ENCODE data around the gene PARP9. TPM values are rescaled to one million over a fixed set of nuclear protein-coding genes. Genes with fewer than 3 reads are reported as not detected.
A peak's percentile ranks its signal among the peaks of the same experiment; 100 is the strongest.

Gene PARP9
- total and polyA plus RNA-seq, 2 of the 4 experiments (the other 2 are of a cell fraction): 6.7 to 7.7 TPM

GRCh38 chr3:122515020-122515468 is 49.1 kb downstream of the PARP9 start:
- Histone ChIP-seq H3K56ac (ENCODE audit: extremely low read depth, insufficient read depth, low read length) (no peak overlapping the region), H2BK5ac (ENCODE audit: low read depth, low read length, poor library complexity, severe bottlenecking) (no peak overlapping the region), H3K4me3 (ENCODE audit: insufficient read depth, low read depth, low read length) (peak overlapping the region; percentile 88), H3K9ac (ENCODE audit: low read depth, low read length) (peak overlapping the region; percentile 57; the same call in 1 of the 2 replicates), H2BK15ac (ENCODE audit: low read depth, low read length) (peak overlapping the region; percentile 45; the same call in 1 of the 3 replicates), H3K9me1 (ENCODE audit: insufficient read depth, low read length) (peaks cover 10% of the 10 kb centered on the region), H2AK5ac (ENCODE audit: low read depth, low read length) (no peak overlapping the region), H2AK9ac (replicated peaks; ENCODE audit: low read depth, low read length, poor library complexity) (peak overlapping the region; percentile 90), H3K79me1 (ENCODE audit: low read depth in 1 of 2, low read length in 2 of 2) (peaks cover 2 to 20% of the 10 kb centered on the region in 2 experiments; a peak in 2 of 4 replicates), H3K27me3 (ENCODE audit: control insufficient read depth, insufficient read depth, low read length) (no peaks in the 10 kb centered on the region), H3K4ac (ENCODE audit: low read depth, low read length) (peak overlapping the region; percentile 38; the same call in 1 of the 2 replicates), H3K4me2 (ENCODE audit: low read depth, low read length) (peak overlapping the region; percentile 90), H4K5ac (ENCODE audit: low read depth, low read length) (peak overlapping the region; percentile 59), H4K91ac (ENCODE audit: insufficient read depth, low read depth, low read length) (peak overlapping the region; percentile 13; the same call in 1 of the 2 replicates), H2BK120ac (ENCODE audit: low read depth, low read length) (no peak overlapping the region), H3K23ac (ENCODE audit: low read depth, low read length) (peak overlapping the region; percentile 1), H3K9me3 (ENCODE audit: control insufficient read depth, insufficient read depth, low read length) (no peaks in the 10 kb centered on the region), H2BK20ac (ENCODE audit: low read depth, low read length) (peak overlapping the region; percentile 8; the same call in 1 of the 2 replicates), H2AFZ (replicated peaks; ENCODE audit: low read length, poor library complexity) (peak overlapping the region; percentile 99), H4K20me1 (ENCODE audit: insufficient read depth, low read length) (peaks cover 45% of the 10 kb centered on the region), H3K27ac (ENCODE audit: insufficient read depth, low read length) (no peak overlapping the region), H3K18ac (ENCODE audit: low read depth, low read length) (no peak overlapping the region), H3K14ac (replicated peaks; ENCODE audit: low read depth, low read length) (peak overlapping the region; percentile 61; the same call in 1 of the 2 replicates), H3K36me3 (ENCODE audit: control insufficient read depth, insufficient read depth, low read length) (no peaks in the 10 kb centered on the region), H3K4me1 (ENCODE audit: control insufficient read depth, insufficient read depth, low read length) (0 out of 2 replicates have a peak, but pooled peaks cover 3% of the 10 kb centered on the region), H4K8ac (ENCODE audit: low read depth in 2 of 2, low read length in 2 of 2) (peak overlapping the region; percentile 68 to 91; a peak in 3 of 4 replicates)
- CTCF ChIA-PET: interaction anchor here (0.6 kb wide), 1 partner anchor 22 kb away, joined by 4 read pairs; no protein-coding TSS in a partner anchor
- ATAC-seq (ENCODE audit: low read depth): no peak
- in situ Hi-C loops (cut with MboI; ENCODE audit: low sequenced_read_pairs): no loop called here
- no TSS peak for BruUV-seq (replicated peaks)
- TF ChIP-seq RAD21 (IDR thresholded peaks at IDR 0.05; ENCODE audit: low read length) (no peak), RCOR1 (IDR thresholded peaks at IDR 0.05; ENCODE audit: insufficient replicate concordance, low read length) (no peak)
- TF ChIP-seq, protein P1, sequence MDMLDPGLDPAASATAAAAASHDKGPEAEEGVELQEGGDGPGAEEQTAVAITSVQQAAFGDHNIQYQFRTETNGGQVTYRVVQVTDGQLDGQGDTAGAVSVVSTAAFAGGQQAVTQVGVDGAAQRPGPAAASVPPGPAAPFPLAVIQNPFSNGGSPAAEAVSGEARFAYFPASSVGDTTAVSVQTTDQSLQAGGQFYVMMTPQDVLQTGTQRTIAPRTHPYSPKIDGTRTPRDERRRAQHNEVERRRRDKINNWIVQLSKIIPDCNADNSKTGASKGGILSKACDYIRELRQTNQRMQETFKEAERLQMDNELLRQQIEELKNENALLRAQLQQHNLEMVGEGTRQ (IDR thresholded peaks at IDR 0.05; ENCODE audit: low read depth, low read length): no peak
- dilution Hi-C loops (cut with HindIII; ENCODE audit: low sequenced_read_pairs, unreplicated experiment): no loop called here
- DNase-seq: no peak
- intact Hi-C loops (cut with micrococcal nuclease): no loop called here
- no CpG with 5 or more reads among the region's 19 CpGs for WGBS, 2 experiments (ENCODE audit: extremely low coverage in 2 of 2, insufficient read length in 1 of 2)
- POLR2A ChIA-PET (ENCODE audit: unreplicated experiment): no interaction called here

All from IMR-90 (cell line).